GM12801 (cell line): ENCODE measurements around the gene LCORL.

Source experiments
- CTCF ChIP-seq: IDR thresholded peaks from one replicate; pipeline ENCODE4 v1.5.1; 2011; ENCODE audit warnings: control low read depth; ENCODE audit not compliant: insufficient read length; ENCODE audit errors: extremely low read depth

Gene LCORL

DNA sequence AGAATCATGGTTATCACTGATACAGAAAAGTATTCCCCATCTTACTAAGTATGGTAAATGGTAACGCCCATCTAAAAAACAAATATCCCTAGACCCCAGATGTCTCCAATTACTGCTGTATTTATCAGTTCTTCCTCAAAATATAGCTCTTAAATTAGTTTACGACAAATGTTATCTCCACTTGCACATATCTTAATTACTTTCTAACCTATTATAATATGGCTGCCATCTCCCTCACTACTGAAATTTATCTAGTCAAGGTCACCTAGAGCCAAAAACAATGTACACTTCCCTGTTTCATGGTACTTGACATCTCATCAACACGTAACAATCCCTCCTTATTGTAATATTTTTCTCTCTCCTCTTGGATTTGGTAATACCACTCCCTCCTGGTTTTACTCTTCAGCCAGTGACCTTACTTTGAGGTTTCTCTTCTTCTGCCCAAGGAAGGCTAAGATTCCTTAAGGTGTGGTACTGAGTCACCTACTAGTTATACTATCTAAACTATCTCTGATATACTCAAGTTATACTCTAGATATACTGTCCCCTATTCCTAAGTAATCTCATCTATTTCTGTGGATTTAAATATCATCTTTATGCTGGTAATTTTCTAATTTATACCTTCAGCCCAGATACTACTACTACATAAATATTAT lies 8.6 kb downstream of the LCORL start:
- TF ChIP-seq CTCF = no peak

DNA sequence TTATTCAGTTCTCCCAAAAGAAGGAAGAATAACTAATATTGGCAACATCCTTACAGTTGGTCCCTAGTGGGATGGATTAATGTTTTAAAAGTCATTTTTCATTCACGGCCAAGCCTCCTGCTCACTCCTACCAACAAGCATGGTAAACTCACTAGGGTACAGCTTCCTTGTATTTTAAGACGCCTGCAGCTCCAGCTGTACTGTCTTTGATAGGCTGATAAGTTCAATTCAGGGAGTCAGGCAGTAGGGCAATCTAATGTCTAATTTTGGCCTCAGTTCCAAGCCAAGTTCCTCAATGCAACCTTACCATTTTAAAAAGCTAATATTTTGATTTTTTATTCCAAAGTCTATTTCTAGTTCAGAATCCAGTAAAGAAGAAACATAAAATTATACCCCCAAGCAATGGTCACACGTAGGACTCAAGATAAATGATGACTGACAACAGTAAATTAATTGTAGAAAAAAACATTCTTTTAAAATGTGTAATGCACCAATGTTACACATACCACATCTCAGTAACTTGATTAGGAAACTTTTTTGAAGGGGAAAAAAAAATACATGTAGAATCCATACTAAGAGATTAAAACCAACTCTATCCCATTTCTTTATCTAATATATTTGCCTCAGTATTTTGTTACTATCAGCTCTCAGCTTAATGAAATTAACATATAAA lies 9.3 kb downstream of the LCORL start:
- no peak for TF ChIP-seq CTCF

DNA sequence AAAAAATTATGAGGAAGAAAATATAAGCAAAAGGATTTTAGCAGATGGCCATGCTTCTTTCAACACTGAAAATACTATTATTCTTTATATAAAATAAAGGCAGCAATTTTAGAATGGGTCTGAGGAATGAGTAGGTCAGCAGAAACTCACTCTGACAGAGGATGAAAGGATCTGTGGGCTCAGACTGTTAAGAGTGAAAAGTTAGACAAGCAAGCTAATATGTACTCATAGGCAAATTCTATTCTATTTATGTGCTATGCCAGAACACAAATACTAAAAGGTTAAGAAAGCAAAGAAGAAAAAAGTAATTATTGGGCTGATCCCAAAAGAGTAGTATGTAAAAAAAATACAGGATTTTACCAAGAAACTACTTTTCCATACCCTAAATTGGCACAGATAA lies 13.9 kb downstream of the LCORL start:
- TF ChIP-seq CTCF = no peak

- no peak for TF ChIP-seq CTCF
Observed at GRCh38 chr4:17997129-17997528, 24.4 kb downstream of the LCORL start.

DNA sequence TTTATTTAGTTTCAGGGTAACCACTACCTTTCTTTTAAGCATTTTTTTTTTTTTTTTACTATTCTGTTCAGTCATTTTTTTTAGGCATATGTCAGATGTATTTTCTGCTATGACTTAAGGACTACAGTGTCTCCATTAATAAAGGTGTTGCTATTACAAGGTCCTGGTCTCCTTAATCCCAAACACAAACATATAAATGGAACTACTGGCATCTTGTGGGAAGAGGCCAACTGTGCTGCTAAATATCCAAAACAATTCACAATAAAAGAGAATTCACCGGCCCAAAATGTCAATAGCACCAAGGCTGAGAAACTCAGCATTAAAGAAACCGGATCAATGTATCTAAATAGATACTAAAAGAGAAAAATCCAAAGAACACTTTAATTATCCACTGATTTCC lies 26.4 kb downstream of the LCORL start:
- TF ChIP-seq CTCF = no peak

DNA sequence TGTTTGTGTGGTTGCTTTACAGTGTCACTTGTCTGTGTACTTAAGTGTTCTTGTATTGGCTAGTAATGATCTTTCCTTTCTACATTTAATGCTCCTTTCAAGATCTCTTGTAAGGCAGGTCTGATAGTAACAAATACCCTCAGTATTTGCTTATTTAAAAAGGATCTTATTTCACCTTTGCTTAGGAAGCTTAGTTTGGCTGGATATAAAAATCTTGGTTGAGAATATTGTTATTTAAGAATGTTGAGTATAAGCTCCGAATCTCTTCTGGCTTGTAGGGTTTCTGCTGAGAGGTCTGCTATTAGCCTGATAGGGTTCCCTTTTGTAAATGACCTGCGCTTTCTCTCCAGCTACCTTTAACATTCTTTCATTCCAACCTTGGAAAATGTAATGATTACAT lies 35.7 kb downstream of the LCORL start:
- TF ChIP-seq CTCF = no peak

GRCh38 chr4:17981063-17981462 lies 40.5 kb downstream of the LCORL start:
- TF ChIP-seq CTCF = no peak
